IMR-90 (cell line): ENCODE measurements around the gene TIMM50. TPM values are rescaled to one million over a fixed set of nuclear protein-coding genes. Genes with fewer than 3 reads are reported as not detected.

Source experiments
- ATAC-seq: fragments of 200-7000 bp; cut with Tn5 transposase; 2 replicates; pipeline ENCODE4 v1.9.1; 2020; ENCODE audit warnings: low read depth, mild to moderate bottlenecking, moderate library complexity
- BruUV-seq: library from RNA; stranded (reverse); fragments of 400-500 nt; replicated peaks from 2 replicates; lab custom pipeline; 2021; lab: Mats Ljungman, UMichigan
- CTCF ChIA-PET: fragments of 300-600 bp; formaldehyde crosslinking; extraction: SDS; loops from one replicate; lab custom pipeline; 2021; ENCODE audit warnings: antibody characterized with exemption; lab: Yijun Ruan, JAX
- POLR2A ChIA-PET: fragments of 300-600 bp; sonication (Branson Sonifier 250); formaldehyde crosslinking; loops from one replicate; lab custom pipeline; 2022; ENCODE audit warnings: antibody characterized with exemption; ENCODE audit not compliant: unreplicated experiment; lab: Charles Lee
- DNase-seq: peaks from one replicate; pipeline ENCODE4 v3.0.0; 2013
- H2AFZ ChIP-seq: replicated peaks from 2 replicates; pipeline ENCODE3; 2013; ENCODE audit warnings: low read length, mild to moderate bottlenecking; ENCODE audit not compliant: poor library complexity
- H2AK5ac ChIP-seq: 2 replicates; pipeline ENCODE4 v1.6.1; 2013; ENCODE audit warnings: low read depth, low read length, inconsistent platforms
- H2AK9ac ChIP-seq: replicated peaks from 2 replicates; pipeline ENCODE3; 2013; ENCODE audit warnings: mild to moderate bottlenecking, low read depth, low read length, moderate library complexity; ENCODE audit not compliant: poor library complexity
- H2BK120ac ChIP-seq: 2 replicates; pipeline ENCODE4 v1.6.1; 2013; ENCODE audit warnings: low read depth, low read length, inconsistent platforms
- H2BK15ac ChIP-seq: 3 replicates; pipeline ENCODE4 v1.6.1; 2013; ENCODE audit warnings: low read depth, low read length, inconsistent platforms
- H2BK20ac ChIP-seq: 2 replicates; pipeline ENCODE4 v1.6.1; 2013; ENCODE audit warnings: low read depth, mild to moderate bottlenecking, inconsistent platforms, low read length, moderate library complexity
- H2BK5ac ChIP-seq: 2 replicates; pipeline ENCODE4 v1.6.1; 2013; ENCODE audit warnings: mild to moderate bottlenecking, low read depth, low read length, inconsistent platforms; ENCODE audit not compliant: poor library complexity, severe bottlenecking
- H3K14ac ChIP-seq: replicated peaks from 2 replicates; pipeline ENCODE4 v1.6.1; 2013; ENCODE audit warnings: low read depth, low read length, inconsistent platforms
- H3K18ac ChIP-seq: 2 replicates; pipeline ENCODE4 v1.6.1; 2013; ENCODE audit warnings: low read depth, low read length, control low read depth
- H3K23ac ChIP-seq: 2 replicates; pipeline ENCODE4 v1.6.1; 2013; ENCODE audit warnings: low read depth, low read length, inconsistent platforms
- H3K27ac ChIP-seq: 2 replicates; pipeline ENCODE4 v1.5.1; 2013; ENCODE audit warnings: mild to moderate bottlenecking, control low read depth, low read length; ENCODE audit not compliant: insufficient read depth
- H3K27me3 ChIP-seq: 2 replicates; pipeline ENCODE4 v1.6.1; 2013; ENCODE audit warnings: low read length; ENCODE audit not compliant: control insufficient read depth, insufficient read depth
- H3K36me3 ChIP-seq: 2 replicates; pipeline ENCODE4 v1.6.1; 2013; ENCODE audit warnings: low read length, mixed read lengths; ENCODE audit not compliant: control insufficient read depth, insufficient read depth
- H3K4ac ChIP-seq: 2 replicates; pipeline ENCODE4 v1.6.1; 2013; ENCODE audit warnings: low read depth, low read length, inconsistent platforms
- H3K4me1 ChIP-seq: 2 replicates; pipeline ENCODE4 v1.6.1; 2013; ENCODE audit warnings: low read length, mixed read lengths; ENCODE audit not compliant: control insufficient read depth, insufficient read depth
- H3K4me2 ChIP-seq: 2 replicates; pipeline ENCODE4 v1.6.1; 2013; ENCODE audit warnings: low read depth, mild to moderate bottlenecking, control low read depth, low read length, moderate library complexity
- H3K4me3 ChIP-seq: 2 replicates; pipeline ENCODE4 v1.5.1; 2013; ENCODE audit warnings: low read depth, mild to moderate bottlenecking, control low read depth, low read length, moderate library complexity; ENCODE audit not compliant: insufficient read depth
- H3K56ac ChIP-seq: 2 replicates; pipeline ENCODE4 v1.6.1; 2013; ENCODE audit warnings: low read length, inconsistent platforms; ENCODE audit not compliant: insufficient read depth; ENCODE audit errors: extremely low read depth
- H3K79me1 ChIP-seq, 2 experiments: 2 replicates each; pipeline ENCODE4 v1.6.1; 2013; ENCODE audit warnings: low read length in 2 of 2, inconsistent platforms in 1 of 2, low read depth in 1 of 2
- H3K9ac ChIP-seq: 2 replicates; pipeline ENCODE4 v1.6.1; 2013; ENCODE audit warnings: low read depth, low read length, control low read depth
- H3K9me1 ChIP-seq: 2 replicates; pipeline ENCODE4 v1.6.1; 2013; ENCODE audit warnings: low read length, inconsistent platforms; ENCODE audit not compliant: insufficient read depth
- H3K9me3 ChIP-seq: 2 replicates; pipeline ENCODE4 v1.6.1; 2013; ENCODE audit warnings: low read length; ENCODE audit not compliant: control insufficient read depth, insufficient read depth
- H4K20me1 ChIP-seq: 2 replicates; pipeline ENCODE4 v1.6.1; 2013; ENCODE audit warnings: low read length, inconsistent platforms; ENCODE audit not compliant: insufficient read depth
- H4K5ac ChIP-seq: 2 replicates; pipeline ENCODE4 v1.6.1; 2013; ENCODE audit warnings: mild to moderate bottlenecking, low read depth, low read length, control low read depth
- H4K8ac ChIP-seq, 2 experiments: 2 replicates each; pipeline ENCODE4 v1.6.1; 2013; ENCODE audit warnings: low read depth in 2 of 2, low read length in 2 of 2, control low read depth in 1 of 2, inconsistent platforms in 1 of 2
- H4K91ac ChIP-seq: 2 replicates; pipeline ENCODE4 v1.6.1; 2013; ENCODE audit warnings: low read depth, low read length, inconsistent platforms; ENCODE audit not compliant: insufficient read depth
- CEBPB ChIP-seq: IDR thresholded peaks from 2 replicates; pipeline ENCODE4 v1.6.1; 2012; ENCODE audit warnings: low read depth, low read length, improper control_type of control experiment
- CHD1 ChIP-seq: IDR thresholded peaks from 2 replicates; pipeline ENCODE4 v1.6.1; 2012; ENCODE audit warnings: low read depth, low read length, improper control_type of control experiment
- CTCF ChIP-seq: conservative IDR thresholded peaks from 2 replicates; pipeline ENCODE4 v1.5.1; 2012; ENCODE audit warnings: mild to moderate bottlenecking, low read depth, low read length, improper control_type of control experiment
- ELK1 ChIP-seq: fragments of 150-350 bp; IDR thresholded peaks from 2 replicates; pipeline ENCODE4 v1.6.1; 2016; ENCODE audit warnings: low read depth, mild to moderate bottlenecking, low read length, moderate library complexity, borderline replicate concordance
- MXI1 ChIP-seq: IDR thresholded peaks from 2 replicates; pipeline ENCODE4 v1.6.1; 2012; ENCODE audit warnings: low read depth, mild to moderate bottlenecking, low read length, moderate library complexity, borderline replicate concordance
- RAD21 ChIP-seq: IDR thresholded peaks from 2 replicates; pipeline ENCODE4 v1.6.1; 2012; ENCODE audit warnings: low read length, improper control_type of control experiment
- RCOR1 ChIP-seq: IDR thresholded peaks from 2 replicates; pipeline ENCODE4 v1.6.1; 2012; ENCODE audit warnings: mild to moderate bottlenecking, low read length, improper control_type of control experiment; ENCODE audit not compliant: insufficient replicate concordance
- RFX5 ChIP-seq: IDR thresholded peaks from 2 replicates; pipeline ENCODE4 v1.8.0; 2012; ENCODE audit warnings: low read depth, mild to moderate bottlenecking, low read length, moderate library complexity
- SMC3 ChIP-seq: fragments of 150-350 bp; IDR thresholded peaks from 2 replicates; pipeline ENCODE4 v1.6.1; 2016; ENCODE audit warnings: low read depth, mild to moderate bottlenecking, antibody characterized with exemption, low read length, moderate library complexity
- USF2 ChIP-seq: fragments of 150-350 bp; IDR thresholded peaks from 2 replicates; pipeline ENCODE4 v1.6.1; 2017; ENCODE audit warnings: mild to moderate bottlenecking, antibody characterized with exemption, low read length, low read depth
- WGBS, 2 experiments: methylation state at CpG; one replicate each; pipeline versions ENCODE4 v1.1.5 to v1.1.7; 2013; ENCODE audit warnings: missing lambda C conversion rate in 2 of 2; ENCODE audit not compliant: insufficient read length in 1 of 2; ENCODE audit errors: extremely low coverage in 2 of 2; 5-methylcytosine and 5-hydroxymethylcytosine counted together
- dilution Hi-C: fragments of 300-500 bp; cut with HindIII; formaldehyde crosslinking; loops from one replicate; pipeline ENCODE4 v1.14.3; 2018; ENCODE audit warnings: low sequenced_read_pairs; ENCODE audit not compliant: unreplicated experiment
- in situ Hi-C: fragments of 300-500 bp; cut with MboI; formaldehyde crosslinking; loops from 3 replicates; pipeline ENCODE4 v1.14.3; 2019; ENCODE audit warnings: low sequenced_read_pairs, inconsistent platforms, mixed read lengths
- intact Hi-C: fragments of 100-400 bp; cut with micrococcal nuclease; formaldehyde crosslinking; loops from 2 replicates; pipeline ENCODE4 v1.10.0; 2022
- polyA plus RNA-seq, 3 experiments: library from polyadenylated mRNA; depleted of rRNA; stranded (reverse); fragments of >200 nt; gene quantifications; 2 replicates each; pipeline ENCODE4 v1.2.3, GENCODE V29; 2012; ENCODE audit warnings: low replicate concordance in 1 of 3
- total RNA-seq: library from RNA; depleted of rRNA; stranded (reverse); fragments of >200 nt; gene quantifications from 2 replicates; pipeline ENCODE4 v1.2.3, GENCODE V29; 2012

The TIMM50 gene
- total and polyA plus RNA-seq, 2 of the 4 experiments (the other 2 are of a cell fraction), result 52.0 to 76.8 TPM

GRCh38 chr19:39473443-39473960 is 7.1 kb upstream of the TIMM50 start:
- Histone ChIP-seq H2AK9ac (no peak overlapping the region), H3K79me1 (peaks cover 11 to 13% of the 10 kb centered on the region in 2 experiments; a peak in 3 of 4 replicates), H3K27ac (no peak overlapping the region), H4K8ac (no peak overlapping the region), H3K4me3 (no peak overlapping the region), H3K4ac (no peak overlapping the region), H3K36me3 (peaks cover 78% of the 10 kb centered on the region), H3K9ac (no peak overlapping the region), H2BK120ac (no peak overlapping the region), H3K18ac (no peak overlapping the region), H3K9me3 (no peaks in the 10 kb centered on the region), H2BK20ac (no peak overlapping the region), H3K14ac (no peak overlapping the region), H4K5ac (no peak overlapping the region), H3K27me3 (no peaks in the 10 kb centered on the region), H3K4me1 (no peaks in the 10 kb centered on the region), H3K9me1 (peaks cover 2% of the 10 kb centered on the region; the same call in 1 of the 2 replicates), H3K23ac (no peak overlapping the region), H4K20me1 (peaks cover 12% of the 10 kb centered on the region), H2AFZ (no peak overlapping the region), H3K4me2 (no peak overlapping the region), H3K56ac (no peak overlapping the region), H2BK5ac (no peak overlapping the region), H2BK15ac (no peak overlapping the region), H4K91ac (no peak overlapping the region), H2AK5ac (no peak overlapping the region)
- ChIA-PET POLR2A (no interaction called here), CTCF (no interaction called here)
- DNase-seq, result no peak
- ATAC-seq, result no peak
- in situ Hi-C loops, result no loop called here
- intact Hi-C loops, result no loop called here
- BruUV-seq, result no TSS peak
- no CpG with 5 or more reads among the region's 11 CpGs for WGBS, 2 experiments
- dilution Hi-C loops, result no loop called here
- TF ChIP-seq USF2, result no peak
- TF ChIP-seq MXI1, result no peak
- TF ChIP-seq CTCF, result no peak
- TF ChIP-seq CHD1, result no peak
- no peak for TF ChIP-seq RFX5
- TF ChIP-seq ELK1, result no peak
- TF ChIP-seq CEBPB, result no peak
- no peak for TF ChIP-seq RCOR1
- TF ChIP-seq RAD21, result no peak
- no peak for TF ChIP-seq SMC3
